ENCODE measurements around the gene JDP2.

DNA sequence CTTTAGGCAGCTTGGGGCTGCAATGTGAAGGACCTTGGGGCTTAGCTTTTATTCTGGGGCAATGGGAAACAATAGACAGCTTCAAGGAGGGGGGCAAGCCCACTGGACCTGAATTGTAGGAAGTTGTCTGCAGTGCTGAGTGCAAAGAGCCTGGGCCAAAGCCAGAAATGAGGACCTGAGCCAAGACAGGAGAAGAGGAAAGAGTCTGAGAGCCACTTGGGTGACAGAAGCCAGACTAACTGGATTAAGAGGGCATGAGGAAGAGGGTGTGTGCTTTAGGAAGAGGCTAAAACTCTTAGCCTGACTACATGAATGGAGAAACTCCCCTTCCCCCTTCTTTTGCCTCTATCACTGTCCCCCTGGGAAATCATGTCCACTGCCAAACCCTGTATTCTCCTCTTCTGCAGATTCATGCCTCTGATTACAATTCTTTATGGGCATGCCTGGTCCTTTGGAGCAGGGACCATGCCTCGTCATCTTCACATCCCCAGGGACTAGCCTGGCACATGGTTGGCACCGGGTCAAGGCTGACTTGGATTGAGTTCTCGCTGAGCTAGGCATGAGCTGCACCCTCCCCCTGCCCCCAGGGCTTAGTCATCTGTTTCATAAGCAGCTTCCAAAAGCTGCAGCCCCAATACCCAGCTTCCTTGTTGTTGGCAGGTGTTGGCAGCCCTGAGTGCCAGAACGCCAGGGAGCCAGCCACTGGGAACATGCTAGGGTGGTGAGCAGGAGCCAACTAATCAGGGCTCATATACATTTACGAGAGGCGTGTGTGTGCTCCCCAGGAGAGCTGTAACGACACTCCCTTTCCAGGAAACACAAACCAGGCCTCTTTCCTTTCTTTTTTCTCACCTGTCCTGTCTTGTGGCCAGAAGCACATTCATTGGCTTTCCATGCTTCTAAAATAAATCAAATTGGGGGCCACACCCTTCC, 27.7 kb upstream of the JDP2 start:
- TF ChIP-seq TEAD1 (CRISPR knock-in tag; IDR thresholded peaks at IDR 0.05) (no peak), SP1 (CRISPR knock-in tag; conservative IDR thresholded peaks at IDR 0.05) (no peak)
